H1 (cell line): Measurements from ENCODE around the gene NINJ2. TPM values are rescaled to one million over a fixed set of nuclear protein-coding genes. Genes with fewer than 3 reads are reported as not detected.

Source experiments
- CTCF ChIA-PET: fragments of 300-600 bp; sonication (Branson Sonifier 250); formaldehyde crosslinking; loops from one replicate; lab custom pipeline; 2021; ENCODE audit not compliant: partially characterized antibody; lab: Charles Lee
- POLR2A ChIA-PET: fragments of 300-600 bp; sonication (Branson Sonifier 250); formaldehyde crosslinking; loops from one replicate; lab custom pipeline; 2021; ENCODE audit warnings: inconsistent platforms; ENCODE audit not compliant: partially characterized antibody; lab: Charles Lee
- DNase-seq, 2 experiments: peaks; one replicate each; pipeline versions ENCODE4 v3.0.0 to v3.0.0-alpha.2; 2010 to 2022; ENCODE audit warnings: low spot score in 2 of 2, low read depth in 1 of 2, mixed read lengths in 1 of 2
- FAIRE-seq: peaks from 2 replicates; lab custom pipeline; 2011; peaks lifted over from hg19 to GRCh38; lab: Jason Lieb, UNC
- H2AFZ ChIP-seq: 2 replicates; pipeline ENCODE4 v1.8.1; 2012; ENCODE audit warnings: low read length, inconsistent platforms
- H2AK5ac ChIP-seq: 2 replicates; pipeline ENCODE4 v1.6.1; 2013; ENCODE audit warnings: low read depth, low read length
- H2BK120ac ChIP-seq: replicated peaks from 2 replicates; pipeline ENCODE3; 2013; ENCODE audit warnings: low read depth, low read length, inconsistent platforms
- H2BK12ac ChIP-seq: 2 replicates; pipeline ENCODE4 v1.6.1; 2013; ENCODE audit warnings: low read depth, low read length
- H2BK15ac ChIP-seq: 2 replicates; pipeline ENCODE4 v1.6.1; 2013; ENCODE audit warnings: low read length
- H2BK20ac ChIP-seq: 2 replicates; pipeline ENCODE4 v1.6.1; 2013; ENCODE audit warnings: low read length
- H2BK5ac ChIP-seq: 2 replicates; pipeline ENCODE4 v1.6.1; 2013; ENCODE audit warnings: low read depth, low read length
- H3K14ac ChIP-seq: 2 replicates; pipeline ENCODE4 v1.6.1; 2013; ENCODE audit warnings: inconsistent platforms; ENCODE audit not compliant: insufficient read length
- H3K18ac ChIP-seq: 2 replicates; pipeline ENCODE4 v1.6.1; 2013; ENCODE audit warnings: low read length; ENCODE audit errors: extremely low read depth
- H3K23ac ChIP-seq: 2 replicates; pipeline ENCODE4 v1.6.1; 2013; ENCODE audit warnings: inconsistent platforms; ENCODE audit not compliant: insufficient read length
- H3K23me2 ChIP-seq: 2 replicates; pipeline ENCODE4 v1.6.1; 2013; ENCODE audit warnings: low read depth, low read length
- H3K27ac ChIP-seq: 2 replicates; pipeline ENCODE4 v1.6.1; 2011; ENCODE audit warnings: low read depth, low read length, inconsistent platforms
- H3K27me3 ChIP-seq, 4 experiments: replicated peaks in 1 of 4; 1 replicate in 1 of 4; 2 replicates in 3 of 4; pipeline versions ENCODE4 v1.6.1 to v1.8.1; 2011 to 2013; ENCODE audit warnings: low read length in 3 of 4, mild to moderate bottlenecking in 3 of 4, inconsistent platforms in 2 of 4, mixed read lengths in 2 of 4, moderate library complexity in 1 of 4; ENCODE audit not compliant: control insufficient read depth in 3 of 4, insufficient read depth in 3 of 4; ENCODE audit errors: extremely low read depth in 1 of 4
- H3K36me3 ChIP-seq, 4 experiments: 2 replicates each; pipeline versions ENCODE4 v1.6.1 to v1.8.1; 2011 to 2013; ENCODE audit warnings: mild to moderate bottlenecking in 4 of 4, low read length in 3 of 4, moderate library complexity in 2 of 4, control low read depth in 1 of 4, inconsistent platforms in 1 of 4; ENCODE audit not compliant: insufficient read depth in 4 of 4, control insufficient read depth in 2 of 4
- H3K4ac ChIP-seq: replicated peaks from 2 replicates; pipeline ENCODE3; 2013; ENCODE audit warnings: low read length, low read depth, mixed read lengths, inconsistent platforms; ENCODE audit not compliant: insufficient read length
- H3K4me1 ChIP-seq, 4 experiments: replicated peaks in 1 of 4; 1 replicate in 1 of 4; 2 replicates in 3 of 4; pipeline versions ENCODE4 v1.6.1 to v1.8.1; 2011 to 2013; ENCODE audit warnings: low read length in 3 of 4, inconsistent platforms in 2 of 4, mixed read lengths in 1 of 4; ENCODE audit not compliant: insufficient read depth in 4 of 4, control insufficient read depth in 3 of 4
- H3K4me2 ChIP-seq, 2 experiments: 2 replicates each; pipeline versions ENCODE4 v1.6.1 to v1.8.1; 2011 to 2013; ENCODE audit warnings: low read depth in 2 of 2, low read length in 2 of 2, control low read depth in 1 of 2, inconsistent platforms in 1 of 2, mild to moderate bottlenecking in 1 of 2; ENCODE audit not compliant: insufficient read depth in 1 of 2
- H3K4me3 ChIP-seq, 4 experiments: fragments of 200-600, 300-600 bp in 1 of 4; sonication (generic), shearing (Covaris generic), sonication (Bioruptor Twin) in 1 of 4; 2 replicates each; pipeline versions ENCODE4 v1.5.1 to v1.8.1; 2011 to 2016; ENCODE audit warnings: low read length in 4 of 4, low read depth in 3 of 4, control low read depth in 2 of 4, inconsistent platforms in 2 of 4, mild to moderate bottlenecking in 2 of 4, mixed read lengths in 1 of 4, moderate library complexity in 1 of 4; ENCODE audit not compliant: insufficient read depth in 2 of 4; ENCODE audit errors: extremely low read depth in 1 of 4
- H3K56ac ChIP-seq: replicated peaks from 2 replicates; pipeline ENCODE3; 2013; ENCODE audit warnings: low read depth, mild to moderate bottlenecking, mixed read lengths, low read length, inconsistent platforms; ENCODE audit not compliant: insufficient read length
- H3K79me1 ChIP-seq: 2 replicates; pipeline ENCODE4 v1.6.1; 2013; ENCODE audit warnings: low read depth, low read length, control low read depth
- H3K79me2 ChIP-seq, 2 experiments: 2 replicates each; pipeline versions ENCODE4 v1.6.1 to v1.8.1; 2012 to 2013; ENCODE audit warnings: low read length in 2 of 2, mild to moderate bottlenecking in 2 of 2, inconsistent platforms in 1 of 2; ENCODE audit not compliant: insufficient read depth in 2 of 2, control insufficient read depth in 1 of 2
- H3K9ac ChIP-seq, 4 experiments: replicated peaks in 1 of 4; 1 replicate in 1 of 4; 2 replicates in 3 of 4; pipeline versions ENCODE4 v1.6.1 to v1.8.1; 2011 to 2013; ENCODE audit warnings: low read depth in 3 of 4, low read length in 3 of 4, control low read depth in 2 of 4, mild to moderate bottlenecking in 2 of 4, moderate library complexity in 2 of 4, inconsistent platforms in 1 of 4; ENCODE audit errors: extremely low read depth in 1 of 4
- H3K9me3 ChIP-seq, 2 experiments: 2 replicates each; pipeline versions ENCODE4 v1.6.1 to v1.8.1; 2012 to 2013; ENCODE audit warnings: mild to moderate bottlenecking in 2 of 2, moderate library complexity in 2 of 2, control low read depth in 1 of 2, inconsistent platforms in 1 of 2, low read depth in 1 of 2, low read length in 1 of 2, mixed read lengths in 1 of 2; ENCODE audit not compliant: insufficient read depth in 2 of 2
- H4K20me1 ChIP-seq, 2 experiments: replicated peaks in 1 of 2; 2 replicates each; pipeline versions ENCODE3 to v1.8.1; 2011 to 2013; ENCODE audit warnings: inconsistent platforms in 2 of 2, low read length in 2 of 2, mild to moderate bottlenecking in 1 of 2; ENCODE audit not compliant: insufficient read depth in 2 of 2, control insufficient read depth in 1 of 2
- H4K5ac ChIP-seq: 2 replicates; pipeline ENCODE4 v1.6.1; 2013; ENCODE audit warnings: low read length, low read depth, mixed read lengths, inconsistent platforms; ENCODE audit not compliant: insufficient read length
- H4K8ac ChIP-seq: 2 replicates; pipeline ENCODE4 v1.8.0; 2013; ENCODE audit warnings: mild to moderate bottlenecking, moderate library complexity, low read length, inconsistent platforms; ENCODE audit not compliant: insufficient read depth; ENCODE audit errors: extremely low read depth
- H4K91ac ChIP-seq: replicated peaks from 2 replicates; pipeline ENCODE3; 2013; ENCODE audit warnings: low read length, mixed read lengths, inconsistent platforms; ENCODE audit not compliant: insufficient read length
- CBX8 ChIP-seq: fragments of 300-800, 300-1000 bp; sonication (generic); IDR thresholded peaks from 2 replicates; pipeline ENCODE4 v1.7.1; 2016; ENCODE audit warnings: low read depth, low read length, borderline replicate concordance
- CTBP2 ChIP-seq: IDR thresholded peaks from 2 replicates; pipeline ENCODE4 v1.7.0; 2011; ENCODE audit warnings: borderline replicate concordance, mild to moderate bottlenecking, moderate library complexity, mixed read lengths, low read length; ENCODE audit not compliant: insufficient read depth, insufficient read length
- EP300 ChIP-seq, 2 experiments: IDR thresholded peaks; 1 replicate in 1 of 2; 2 replicates in 1 of 2; pipeline ENCODE4 v1.6.1; 2011 to 2012; ENCODE audit warnings: low read depth in 2 of 2, low read length in 2 of 2, mild to moderate bottlenecking in 2 of 2, borderline replicate concordance in 1 of 2, inconsistent platforms in 1 of 2, moderate library complexity in 1 of 2
- EZH2 ChIP-seq: fragments of 200-600 bp; sonication (generic); IDR thresholded peaks from 2 replicates; pipeline ENCODE4 v1.7.1; 2012; ENCODE audit warnings: low read depth, mild to moderate bottlenecking, moderate library complexity, low read length, inconsistent platforms; ENCODE audit not compliant: severe bottlenecking
- HDAC2 ChIP-seq, 2 experiments: fragments of 300-600 bp in 1 of 2; sonication (generic) in 1 of 2; IDR thresholded peaks; 2 replicates each; pipeline ENCODE4 v1.6.1; 2011 to 2012; ENCODE audit warnings: low read depth in 2 of 2, low read length in 2 of 2, mild to moderate bottlenecking in 2 of 2, moderate library complexity in 2 of 2, borderline replicate concordance in 1 of 2, inconsistent platforms in 1 of 2
- JUN ChIP-seq: IDR thresholded peaks from 2 replicates; pipeline ENCODE4 v1.6.1; 2011; ENCODE audit warnings: low read depth, mild to moderate bottlenecking, improper control_type of control experiment, low read length
- KDM5A ChIP-seq: fragments of 200-600 bp; IDR thresholded peaks from 2 replicates; pipeline ENCODE4 v1.7.1; 2012; ENCODE audit warnings: mild to moderate bottlenecking, low read length, inconsistent platforms, mixed read lengths
- POU5F1 ChIP-seq: IDR thresholded peaks from 2 replicates; pipeline ENCODE4 v1.6.1; 2011; ENCODE audit warnings: low read depth, mild to moderate bottlenecking, low read length, moderate library complexity
- RBBP5 ChIP-seq: IDR thresholded peaks from 2 replicates; pipeline ENCODE4 v1.7.1; 2012; ENCODE audit warnings: low read depth, mild to moderate bottlenecking, inconsistent platforms, low read length, moderate library complexity, borderline replicate concordance
- RXRA ChIP-seq: IDR thresholded peaks from 2 replicates; pipeline ENCODE4 v1.6.1; 2011; ENCODE audit warnings: low read depth, mild to moderate bottlenecking, low read length, moderate library complexity; ENCODE audit not compliant: insufficient read depth
- SAP30 ChIP-seq: fragments of 300-600 bp; sonication (generic); IDR thresholded peaks from 2 replicates; pipeline ENCODE4 v1.7.1; 2012; ENCODE audit warnings: low read length, moderate library complexity, mild to moderate bottlenecking, inconsistent platforms; ENCODE audit not compliant: insufficient read depth, insufficient replicate concordance
- SRF ChIP-seq: IDR thresholded peaks from 2 replicates; pipeline ENCODE4 v1.6.1; 2011; ENCODE audit warnings: mild to moderate bottlenecking, low read depth, low read length, moderate library complexity
- TEAD4 ChIP-seq: IDR thresholded peaks from 2 replicates; pipeline ENCODE4 v1.6.1; 2012; ENCODE audit warnings: low read depth, low read length, inconsistent platforms, mixed read lengths
- WGBS, 2 experiments: shearing (Covaris generic) in 1 of 2; methylation state at CpG; one replicate each; pipeline versions ENCODE4 v1.1.6 to v1.1.7; 2013 to 2015; ENCODE audit warnings: low lambda C conversion rate in 2 of 2, mixed read lengths in 2 of 2, inconsistent platforms in 1 of 2, low coverage in 1 of 2, missing lambda C conversion rate in 1 of 2; ENCODE audit not compliant: insufficient replicate concordance in 2 of 2, insufficient coverage in 1 of 2, insufficient read length in 1 of 2; ENCODE audit errors: extremely low coverage in 1 of 2, missing lambda C conversion rate in 1 of 2; 5-methylcytosine and 5-hydroxymethylcytosine counted together
- polyA plus RNA-seq, 7 experiments: library from polyadenylated mRNA; depleted of rRNA in 3 of 7; stranded (reverse) in 5 of 7; unstranded in 2 of 7; fragments of >200 nt in 5 of 7; fragments of 200-250 nt in 2 of 7; gene quantifications; 1 replicate in 5 of 7; 2 replicates in 1 of 7; 4 replicates in 1 of 7; pipeline versions ENCODE4 v1.2.1 to v1.2.3, GENCODE V29; 2011 to 2013; ENCODE audit warnings: missing spikeins in 2 of 7, mixed read lengths in 2 of 7
- total RNA-seq: library from RNA; stranded (reverse); fragmentation: NEBNext Ultra II Directional; extraction: Animal tissue kit (Norgen Biotek cat#: 25700); gene quantifications from 2 replicates; pipeline ENCODE4 v1.2.1, GENCODE V29; 2021

NINJ2 gene
- total and polyA plus RNA-seq, 2 of the 8 experiments (the other 6 are each of a cell fraction or from before 2014, with no cell fraction given): 1.4 TPM; not detected in 1

DNA sequence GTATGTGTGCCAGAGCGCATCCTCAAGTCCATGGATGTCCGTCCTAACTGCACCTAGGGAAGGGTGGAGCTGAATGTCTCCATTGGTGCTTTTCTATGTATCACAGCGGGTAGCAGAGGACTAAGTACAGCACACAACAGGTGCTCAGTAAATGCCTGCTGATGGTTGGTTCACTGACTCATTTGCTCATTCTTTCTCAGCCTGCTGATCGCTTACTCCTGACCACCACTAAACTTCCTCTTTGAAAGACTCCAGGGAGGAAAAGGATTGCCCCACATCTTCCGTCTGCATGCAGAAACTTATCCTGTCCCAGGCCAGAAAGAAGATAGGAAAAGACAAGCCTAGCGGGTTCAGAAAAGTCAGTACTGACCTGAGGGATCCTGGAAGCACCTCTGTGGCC, 137.2 kb downstream of the NINJ2 start:
- no peak overlapping the region for H3K56ac ChIP-seq
- H3K4me2 ChIP-seq: no peak overlapping the region
- 88% methylated on average over 6 of the region's 6 CpGs; no CpG with 5 or more reads in 1 of the 2 experiments for WGBS, 2 experiments
- H3K27me3 ChIP-seq: no peaks in the 10 kb centered on the region
- H2BK5ac ChIP-seq: no peak overlapping the region
- peaks cover 10 to 11% of the 10 kb centered on the region in 2 experiments; a peak in 3 of 4 replicates for H3K9me3 ChIP-seq
- no peak overlapping the region for H4K5ac ChIP-seq
- peaks cover 0 to 2% of the 10 kb centered on the region in 2 experiments for H4K20me1 ChIP-seq
- peak overlapping the region; percentile 68; the same call in 1 of the 2 replicates for H2BK12ac ChIP-seq
- no peak overlapping the region for H4K8ac ChIP-seq
- no peak overlapping the region for H3K4me3 ChIP-seq
- no peak overlapping the region for H2AK5ac ChIP-seq
- no peak overlapping the region for H2BK15ac ChIP-seq
- H2AFZ ChIP-seq: no peak overlapping the region
- CTCF ChIA-PET: interaction anchor here (0.9 kb wide), 1 partner anchor 225 kb away, joined by 4 read pairs; no protein-coding TSS in a partner anchor
- H3K9ac ChIP-seq: no peak overlapping the region
- H4K91ac ChIP-seq: no peak overlapping the region
- no peaks in the 10 kb centered on the region for H3K79me2 ChIP-seq
- H3K4me1 ChIP-seq: 0 out of 7 replicates have a peak, but pooled peaks cover 0 to 3% (median 0%) of the 10 kb centered on the region in 4 experiments
- H3K23me2 ChIP-seq: no peaks in the 10 kb centered on the region
- H3K18ac ChIP-seq: no peak overlapping the region
- no peaks in the 10 kb centered on the region for H3K36me3 ChIP-seq
- POLR2A ChIA-PET: no interaction called here
- no peak overlapping the region for H3K14ac ChIP-seq
- DNase-seq: no peak
- H3K27ac ChIP-seq: no peak overlapping the region
- H2BK120ac ChIP-seq: no peak overlapping the region
- peaks cover 3% of the 10 kb centered on the region for H3K79me1 ChIP-seq
- H3K23ac ChIP-seq: no peak overlapping the region
- no peak for FAIRE-seq
- no peak overlapping the region for H2BK20ac ChIP-seq
- no peak overlapping the region for H3K4ac ChIP-seq
- TF ChIP-seq KDM5A: no peak
- no peak for TF ChIP-seq SAP30
- TF ChIP-seq CTBP2: no peak
- TF ChIP-seq CBX8: no peak
- no peak for TF ChIP-seq RXRA
- TF ChIP-seq POU5F1: no peak
- no peak for TF ChIP-seq JUN
- no peak for TF ChIP-seq TEAD4
- no peak for TF ChIP-seq HDAC2 (IDR thresholded peaks at IDR 0.05; ENCODE audit: borderline replicate concordance in 1 of 2, low read depth in 2 of 2, low read length in 2 of 2)
- TF ChIP-seq SRF: no peak
- TF ChIP-seq EZH2: no peak
- TF ChIP-seq EP300 (IDR thresholded peaks at IDR 0.05; ENCODE audit: borderline replicate concordance in 1 of 2, low read depth in 2 of 2, low read length in 2 of 2): no peak
- TF ChIP-seq RBBP5: no peak
